NCI-H748 (cell line): ENCODE measurements around the gene PRSS21.

ENCODE experiments used
- DNase-seq: peaks from one replicate; lab custom pipeline; 2025; ENCODE audit not compliant: unreplicated experiment; lab: John Stamatoyannopoulos, UW

Gene PRSS21

GRCh38 chr16:2825049-2825742 is 8.2 kb downstream of the PRSS21 start:
- DNase-seq = no peak

- no peak for DNase-seq
Observed at GRCh38 chr16:2825906-2826305, 8.9 kb downstream of the PRSS21 start.

DNA sequence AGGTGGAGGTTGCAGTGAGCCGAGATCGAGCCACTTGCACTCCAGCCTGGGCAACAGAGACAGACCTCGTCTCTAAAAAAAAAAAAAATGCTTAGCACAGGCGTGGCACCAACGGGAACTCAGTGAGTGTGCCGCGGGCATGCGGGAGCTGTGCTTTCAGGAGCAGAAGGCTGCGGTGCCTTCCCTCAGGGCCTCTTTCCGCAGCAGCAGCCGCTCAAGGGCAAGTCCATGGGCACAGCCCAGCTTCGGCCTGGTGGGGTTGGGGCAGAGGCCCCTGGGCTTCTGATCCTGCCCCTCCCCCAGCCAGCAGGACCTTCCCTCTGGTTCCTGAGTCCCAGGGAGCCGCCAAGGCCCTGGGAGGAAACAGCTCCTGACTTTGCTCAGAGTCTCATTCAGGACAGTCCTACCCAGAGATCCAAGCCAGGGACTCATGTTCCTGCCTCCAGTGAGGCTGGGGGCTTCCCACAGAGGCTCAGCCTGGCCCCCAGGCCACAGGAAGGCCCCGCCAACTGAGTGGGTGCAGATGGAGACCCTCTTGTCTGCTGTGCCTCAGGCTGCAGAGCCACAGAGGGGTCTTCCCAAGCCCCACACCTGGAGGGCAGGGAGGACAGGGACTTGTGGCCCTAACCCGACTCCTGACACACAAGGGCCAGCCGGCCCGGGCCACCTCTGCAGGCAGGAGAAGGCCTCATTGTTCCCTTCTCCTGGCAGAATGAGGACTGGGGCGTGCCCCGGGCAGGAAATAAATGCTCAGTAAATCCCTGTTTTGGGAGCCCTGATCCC is 9.7 kb downstream of the PRSS21 start:
- no peak for DNase-seq

GRCh38 chr16:2827374-2827791 is 10.3 kb downstream of the PRSS21 start:
- no peak for DNase-seq

GRCh38 chr16:2827831-2828520 is 10.9 kb downstream of the PRSS21 start:
- DNase-seq = no peak

DNA sequence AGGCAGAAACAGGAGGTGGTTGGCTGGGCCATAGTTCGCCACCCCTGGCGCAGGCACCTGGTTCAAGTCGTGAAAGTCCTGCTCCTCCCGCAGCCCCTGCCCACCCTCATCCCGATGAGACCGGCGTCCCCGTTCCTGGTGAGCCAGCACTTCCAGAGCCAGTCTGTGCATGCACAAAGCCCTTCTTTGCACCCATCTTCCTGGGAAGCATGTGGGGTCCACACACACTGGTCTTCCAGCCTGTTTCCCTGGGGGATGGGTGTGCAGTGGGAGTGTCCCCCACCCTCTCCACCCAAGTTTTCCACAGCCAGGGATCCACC is 11.4 kb downstream of the PRSS21 start:
- DNase-seq = no peak

- DNase-seq = no peak
Observed at GRCh38 chr16:2828876-2829430, 11.9 kb downstream of the PRSS21 start.

DNA sequence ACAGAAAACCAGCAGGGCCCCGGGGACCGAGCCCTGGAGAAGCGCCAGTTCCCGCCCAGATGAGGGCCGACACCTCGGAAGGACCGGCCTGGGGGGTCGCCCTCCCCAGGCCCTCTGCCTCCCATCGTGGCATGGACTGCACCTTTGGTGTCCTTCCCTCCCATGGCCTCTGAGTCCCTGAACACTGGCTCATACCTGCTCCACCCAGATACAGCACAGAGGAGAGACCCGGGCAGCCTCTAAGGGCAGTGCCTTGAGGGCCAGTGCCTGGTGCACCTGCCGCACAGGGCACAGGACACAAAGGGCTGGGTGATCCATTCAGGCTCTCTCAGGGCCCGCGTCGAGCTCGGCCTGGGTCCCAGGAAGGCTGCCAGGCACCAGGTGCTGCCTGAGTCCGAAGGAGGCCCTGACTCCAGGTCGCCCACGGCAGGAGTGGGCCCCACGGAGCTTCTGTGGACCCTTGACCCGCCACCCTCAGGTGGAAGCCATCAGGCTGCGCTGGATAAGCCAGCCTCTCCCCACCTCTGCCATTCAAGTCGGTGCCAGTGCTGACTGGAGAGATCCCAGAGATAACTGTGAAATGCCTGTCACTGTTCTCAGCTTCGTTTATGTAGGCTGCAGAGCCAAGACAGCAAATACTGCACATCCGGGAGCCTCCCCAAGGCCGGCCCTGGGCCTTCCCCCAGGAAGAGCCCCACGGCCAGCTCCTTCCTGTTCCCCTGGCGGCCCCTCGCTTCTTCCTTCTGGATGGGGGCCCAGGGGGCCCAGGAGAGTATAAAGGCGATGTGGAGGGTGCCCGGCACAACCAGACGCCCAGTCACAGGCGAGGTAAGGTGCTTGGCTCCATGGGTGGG is 12.7 kb downstream of the PRSS21 start, which contains the start of gene ZG16B:
Gene ZG16B (plus strand): TSS at position 803 of the 854 bp plus-strand sequence. CDS start 139 bp downstream, outside the sequence.
- DNase-seq = no peak

GRCh38 chr16:2830355-2830695 is 13.3 kb downstream of the PRSS21 start:
- DNase-seq = no peak

DNA sequence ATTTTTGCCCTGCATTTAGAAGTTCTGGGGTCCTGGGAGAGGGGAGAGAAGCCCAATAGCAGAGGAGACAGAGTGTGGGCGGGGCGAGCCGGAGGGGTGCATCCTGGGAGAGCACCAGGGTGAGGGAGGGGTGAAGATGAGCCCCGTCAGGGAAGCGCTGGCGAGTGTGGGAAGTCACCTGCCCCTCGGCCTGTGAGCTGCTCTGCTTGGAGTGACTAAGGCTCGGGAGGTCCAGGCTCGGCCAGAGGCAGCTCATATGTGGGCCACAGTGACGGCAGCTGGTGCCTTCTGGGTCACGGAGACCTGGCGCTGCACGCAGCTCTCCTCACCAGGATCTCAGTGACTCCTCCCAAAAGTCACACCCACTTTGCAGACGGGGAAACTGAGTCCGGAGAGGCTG is 14.2 kb downstream of the PRSS21 start:
- DNase-seq = no peak

DNA sequence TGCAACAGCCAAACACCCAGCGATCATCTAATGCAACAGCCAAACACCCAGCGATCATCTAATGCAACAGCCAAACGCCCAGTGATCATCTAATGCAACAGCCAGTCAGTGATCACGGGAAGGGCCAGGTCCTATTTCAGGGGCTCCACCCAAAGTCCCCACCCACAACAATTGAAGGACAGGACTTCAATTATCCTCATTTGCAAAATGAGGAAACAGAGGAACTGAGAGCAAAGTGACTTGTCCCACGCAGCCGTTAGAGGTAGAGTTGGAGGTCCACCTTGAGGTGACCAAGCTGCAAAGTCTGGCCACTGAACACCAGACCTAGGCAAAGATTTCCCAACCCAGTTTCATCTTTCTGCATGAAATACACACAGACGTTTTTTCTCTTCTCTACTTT is 16.7 kb downstream of the PRSS21 start:
- no peak for DNase-seq

GRCh38 chr16:2834968-2835367 is 17.9 kb downstream of the PRSS21 start:
- no peak for DNase-seq

- DNase-seq = no peak
Observed at GRCh38 chr16:2835638-2836493, 18.8 kb downstream of the PRSS21 start.

- DNase-seq = no peak
Observed at GRCh38 chr16:2836646-2837508, 19.8 kb downstream of the PRSS21 start.

DNA sequence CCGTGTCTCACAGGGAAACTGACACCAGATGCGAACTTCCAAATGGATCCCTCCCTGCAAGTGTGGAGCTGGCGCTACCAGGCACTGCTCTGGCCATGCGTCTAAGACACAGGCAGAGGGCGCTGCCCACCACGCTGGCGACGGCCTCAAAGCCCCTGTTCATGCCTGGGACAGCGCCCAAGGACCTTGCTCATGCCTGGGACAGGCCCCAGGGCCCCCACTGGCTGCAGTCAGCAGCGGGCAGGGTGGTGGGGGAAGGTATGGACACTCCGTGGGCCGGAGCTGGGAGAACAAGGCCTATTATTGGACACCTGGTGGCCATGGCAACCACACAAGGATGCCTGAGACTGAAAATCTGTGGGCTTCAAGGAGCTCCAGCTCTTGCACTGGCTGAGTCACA is 21.9 kb downstream of the PRSS21 start:
- DNase-seq = peak; percentile 51

GRCh38 chr16:2839650-2840450 is 22.8 kb downstream of the PRSS21 start:
- DNase-seq = no peak

GRCh38 chr16:2840914-2841313 is 23.9 kb downstream of the PRSS21 start:
- DNase-seq = no peak
